Adrenal gland (tissue), 19 donors: ENCODE measurements around the gene PSMB4. TPM values are rescaled to one million over a fixed set of nuclear protein-coding genes. Genes with fewer than 3 reads are reported as not detected.
"Not testable (repeated sequence)": the region's sequence is repeated elsewhere in the genome, so short reads cannot be mapped to it uniquely, and the experiment has no call there.

Experiments used
- DNase-seq, 7 donors: peaks; one replicate each; pipeline ENCODE4 v3.0.0-alpha.2; 2019 to 2020
- H3K27ac ChIP-seq, 5 donors: fragments of 200-600 bp; sonication (generic) in 4 of 5; 1 replicate in 3 of 5; 2 replicates in 2 of 5; pipeline versions ENCODE4 v1.5.1 to v1.8.0; 2016 to 2020; ENCODE audit warnings: mild to moderate bottlenecking in 1 of 5
- H3K27me3 ChIP-seq: fragments of 200-600 bp; 2 replicates; pipeline ENCODE4 v1.8.0; 2021
- H3K36me3 ChIP-seq, 2 donors: fragments of 200-600 bp; replicated peaks in 1 of 2; 1 replicate in 1 of 2; 2 replicates in 1 of 2; pipeline versions ENCODE4 v1.5.1 to v1.8.0; 2018 to 2022
- H3K4me1 ChIP-seq, 2 donors: fragments of 200-600 bp; replicated peaks in 1 of 2; 1 replicate in 1 of 2; 2 replicates in 1 of 2; pipeline versions ENCODE4 v1.5.1 to v1.8.0; 2018 to 2021
- H3K4me3 ChIP-seq, 4 donors: fragments of 200-600 bp; sonication (generic) in 3 of 4; one replicate each; pipeline ENCODE4 v1.5.1; 2016 to 2018
- H3K9me3 ChIP-seq, 3 donors: fragments of 200-600 bp; sonication (generic) in 1 of 3; replicated peaks in 1 of 3; 1 replicate in 2 of 3; 2 replicates in 1 of 3; pipeline versions ENCODE4 v1.5.1 to v1.8.0; 2016 to 2021
- POLR2A ChIP-seq, 2 donors: fragments of 450-650 bp; IDR thresholded peaks; one replicate each; pipeline ENCODE4 v1.6.1; 2017; ENCODE audit warnings: antibody characterized with exemption in 2 of 2, mild to moderate bottlenecking in 2 of 2, moderate library complexity in 1 of 2
- WGBS, 4 donors: extraction: QIAGEN DNeasy Blood & Tissue Kit in 2 of 4; methylation state at CpG; one replicate each; pipeline versions ENCODE4 v1.1.5 to v1.1.7; 2013 to 2017; 5-methylcytosine and 5-hydroxymethylcytosine counted together
- intact Hi-C, 2 donors: fragments of 100-400 bp; cut with DNase I; formaldehyde crosslinking; loops; one replicate each; pipeline versions ENCODE4 v1.14.1 to v1.15.0; 2022 to 2023
- long read RNA-seq, 10 donors: library from polyadenylated mRNA in 3 of 10; unstranded in 2 of 10; stranded (forward) in 1 of 10; transcript quantifications; one replicate each; pipeline ENCODE4 v2.0.0 and lab custom pipeline, GENCODE V29; 2021 to 2026
- polyA plus RNA-seq, 3 donors: library from polyadenylated mRNA; stranded (reverse); fragments of 200-250 nt in 2 of 3; fragments of 350-450 nt in 1 of 3; fragmentation: Illumina TruSeq in 1 of 3; extraction: RNeasy Lipid Tissue Mini Kit (QIAGEN cat#74804) in 1 of 3; gene quantifications; one replicate each; pipeline ENCODE4 v1.2.3, GENCODE V29; 2013 to 2014
- total RNA-seq, 9 donors: library from RNA; depleted of rRNA in 4 of 9; stranded (reverse); fragments of >200 nt in 4 of 9; fragments of 120-200 nt in 1 of 9; fragmentation: NEBNext Ultra II Directional in 1 of 9; extraction: Animal tissue kit (Norgen Biotek cat#: 25700) in 1 of 9; gene quantifications; one replicate each; pipeline versions ENCODE4 v1.1.0 to v1.2.4, GENCODE V29; 2013 to 2023
- TF ChIP-seq, protein P1 (sequence below), 6 experiments: fragments of 450-650 bp in 4 of 6; fragments of 200-600 bp in 2 of 6; sonication (generic) in 1 of 6; IDR thresholded peaks; 1 replicate in 5 of 6; 2 replicates in 1 of 6; pipeline versions ENCODE4 v1.5.1 to v1.8.0; 2016 to 2021; ENCODE audit warnings: antibody characterized with exemption in 6 of 6, mild to moderate bottlenecking in 2 of 6, moderate library complexity in 1 of 6
- donor health status: healthy with polysubstance abuse.
- donor health status: Bipolar disorder and iron deficiency.
- donor health status: DM: yes; HTN: yes; CAD: no.
- donor health status: DM: no; HTN: no; CAD: no.
- donor health status: DM: no; HTN: no; CAD: no.
- donor health status: DM: yes; HTN: yes; CAD: no.

Gene PSMB4
- total RNA-seq (100 to 1,000 TPM; 204 to 634 (median 299) TPM), polyA plus RNA-seq (100 to 1,000 TPM; 364 to 544 (median 406) TPM)
- long read RNA-seq, donor 1, transcript PSMB4-202 (3 exons, 665 nt): minor isoform, 19 of 864 reads
- long read RNA-seq, donor 1, transcript PSMB4-204 (2 exons, 2,067 nt): minor isoform, 67 of 864 reads
- long read RNA-seq, donor 1, transcript PSMB4-206 (3 exons, 986 nt): minor isoform, 28 of 864 reads
- long read RNA-seq, donor 1, transcript PSMB4-201 (7 exons, 964 nt): major isoform, 408 of 864 reads
- long read RNA-seq, donor 1, partial matches to known transcripts: 311 of 864 reads
- long read RNA-seq, donor 1, other reads (novel, unspliced or antisense): 19 of 864 reads
- long read RNA-seq, donor 2, transcript PSMB4-201 (7 exons, 964 nt): major isoform, 180 of 496 reads
- long read RNA-seq, donor 2, transcript PSMB4-204 (2 exons, 2,067 nt): minor isoform, 25 of 496 reads
- long read RNA-seq, donor 2, transcript PSMB4-206 (3 exons, 986 nt): minor isoform, 19 of 496 reads
- long read RNA-seq, donor 2, transcript PSMB4-202 (3 exons, 665 nt): minor isoform, 11 of 496 reads
- long read RNA-seq, donor 2, partial matches to known transcripts: 257 of 496 reads
- long read RNA-seq, donor 2, other reads (novel, unspliced or antisense): 0 of 496 reads
- long read RNA-seq, donor 3, transcript PSMB4-206 (3 exons, 986 nt): minor isoform, 7 of 488 reads
- long read RNA-seq, donor 3, transcript PSMB4-204 (2 exons, 2,067 nt): minor isoform, 15 of 488 reads
- long read RNA-seq, donor 3, transcript PSMB4-201 (7 exons, 964 nt): major isoform, 225 of 488 reads
- long read RNA-seq, donor 3, transcript PSMB4-202 (3 exons, 665 nt): minor isoform, 8 of 488 reads
- long read RNA-seq, donor 3, partial matches to known transcripts: 222 of 488 reads
- long read RNA-seq, donor 3, other reads (novel, unspliced or antisense): 5 of 488 reads
- long read RNA-seq, donor 4, transcript PSMB4-201 (7 exons, 964 nt): major isoform, 107 of 117 reads
- long read RNA-seq, donor 4, partial matches to known transcripts: 1 of 117 reads
- long read RNA-seq, donor 4, other reads (novel, unspliced or antisense): 8 of 117 reads
- long read RNA-seq, donor 5, transcript PSMB4-201 (7 exons, 964 nt): major isoform, 63 of 73 reads
- long read RNA-seq, donor 5, partial matches to known transcripts: 2 of 73 reads
- long read RNA-seq, donor 5, other reads (novel, unspliced or antisense): 7 of 73 reads
- long read RNA-seq, donor 6, transcript PSMB4-201 (7 exons, 964 nt): major isoform, 80 of 92 reads
- long read RNA-seq, donor 6, partial matches to known transcripts: 5 of 92 reads
- long read RNA-seq, donor 6, other reads (novel, unspliced or antisense): 5 of 92 reads
- long read RNA-seq, donor 7, transcript PSMB4-202 (3 exons, 665 nt): minor isoform, 11 of 310 reads
- long read RNA-seq, donor 7, transcript PSMB4-206 (3 exons, 986 nt): minor isoform, 8 of 310 reads
- long read RNA-seq, donor 7, transcript PSMB4-204 (2 exons, 2,067 nt): minor isoform, 17 of 310 reads
- long read RNA-seq, donor 7, transcript PSMB4-201 (7 exons, 964 nt): major isoform, 112 of 310 reads
- long read RNA-seq, donor 7, partial matches to known transcripts: 154 of 310 reads
- long read RNA-seq, donor 7, other reads (novel, unspliced or antisense): 5 of 310 reads
- long read RNA-seq, donor 8, transcript PSMB4-202 (3 exons, 665 nt): minor isoform, 10 of 886 reads
- long read RNA-seq, donor 8, transcript PSMB4-204 (2 exons, 2,067 nt): minor isoform, 37 of 886 reads
- long read RNA-seq, donor 8, transcript PSMB4-206 (3 exons, 986 nt): minor isoform, 11 of 886 reads
- long read RNA-seq, donor 8, transcript PSMB4-201 (7 exons, 964 nt): major isoform, 383 of 886 reads
- long read RNA-seq, donor 8, partial matches to known transcripts: 420 of 886 reads
- long read RNA-seq, donor 8, other reads (novel, unspliced or antisense): 16 of 886 reads
- long read RNA-seq, donor 9, transcript PSMB4-206 (3 exons, 986 nt): minor isoform, 7 of 456 reads
- long read RNA-seq, donor 9, transcript PSMB4-201 (7 exons, 964 nt): major isoform, 173 of 456 reads
- long read RNA-seq, donor 9, transcript PSMB4-202 (3 exons, 665 nt): minor isoform, 21 of 456 reads
- long read RNA-seq, donor 9, transcript PSMB4-204 (2 exons, 2,067 nt): minor isoform, 23 of 456 reads
- long read RNA-seq, donor 9, partial matches to known transcripts: 228 of 456 reads
- long read RNA-seq, donor 9, other reads (novel, unspliced or antisense): 0 of 456 reads
- long read RNA-seq, donor 10, transcript PSMB4-201 (7 exons, 964 nt): major isoform, 165 of 363 reads
- long read RNA-seq, donor 10, transcript PSMB4-204 (2 exons, 2,067 nt): minor isoform, 20 of 363 reads
- long read RNA-seq, donor 10, partial matches to known transcripts: 169 of 363 reads
- long read RNA-seq, donor 10, other reads (novel, unspliced or antisense): 0 of 363 reads

DNA sequence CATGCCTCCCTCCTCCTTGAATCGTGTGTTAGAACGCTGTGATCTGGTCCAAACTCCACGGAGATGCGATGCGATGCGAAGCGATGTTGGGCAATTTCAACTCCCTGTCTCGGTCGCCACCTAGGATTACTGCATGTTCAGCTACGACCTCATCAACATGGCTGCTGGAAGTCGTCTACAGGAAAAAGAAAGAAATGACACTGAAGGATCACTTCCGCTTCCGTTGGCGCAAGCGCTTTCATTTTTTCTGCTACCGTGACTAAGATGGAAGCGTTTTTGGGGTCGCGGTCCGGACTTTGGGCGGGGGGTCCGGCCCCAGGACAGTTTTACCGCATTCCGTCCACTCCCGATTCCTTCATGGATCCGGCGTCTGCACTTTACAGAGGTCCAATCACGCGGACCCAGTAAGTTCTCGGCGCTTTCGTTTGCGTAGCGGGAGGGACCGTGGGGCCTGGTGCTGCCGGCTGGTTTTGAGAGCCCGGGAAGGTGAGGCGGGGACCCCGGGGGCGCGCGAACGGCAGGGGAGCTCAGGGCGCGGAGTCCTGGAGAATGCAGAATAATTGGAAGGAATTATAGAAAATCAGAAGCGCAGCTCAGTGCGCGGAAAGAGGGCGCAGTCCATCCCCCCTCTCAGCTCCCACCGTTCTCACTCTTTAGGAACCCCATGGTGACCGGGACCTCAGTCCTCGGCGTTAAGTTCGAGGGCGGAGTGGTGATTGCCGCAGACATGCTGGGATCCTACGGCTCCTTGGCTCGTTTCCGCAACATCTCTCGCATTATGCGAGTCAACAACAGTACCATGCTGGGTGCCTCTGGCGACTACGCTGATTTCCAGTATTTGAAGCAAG, at the start of gene PSMB4:
TSS of gene PSMB4 (plus strand) at position 250 of the 848 bp plus-strand sequence. CDS start at position 265, 15 bp downstream.
- H3K4me1 ChIP-seq: peaks cover 10 to 15% of the 10 kb centered on the region in 2 donors
- intact Hi-C loops: loop anchor here (10.0 kb wide), 2 partner anchors 95 to 115 kb away; partner anchors contain the start of gene ZNF687 (in 1 of the 2)
- 0 to 1% (median 1%) methylated on average over 48 to 63 of the region's 63 CpGs for WGBS, 4 donors
- H3K27ac ChIP-seq: peak within 1 kb of the TSS; percentile 54 to 93 (median 91)
- no peaks in the 10 kb centered on the region for H3K9me3 ChIP-seq
- DNase-seq: peak; percentile 82 to 96 (median 90)
- H3K4me3 ChIP-seq: peak within 1 kb of the TSS; percentile 69 to 92 (median 80)
- H3K27me3 ChIP-seq: no peaks in the 10 kb centered on the region
- peak in 1 of 2 donors; percentile 75 for TF ChIP-seq POLR2A (IDR thresholded peaks at IDR 0.05)
- TF ChIP-seq, protein P1, sequence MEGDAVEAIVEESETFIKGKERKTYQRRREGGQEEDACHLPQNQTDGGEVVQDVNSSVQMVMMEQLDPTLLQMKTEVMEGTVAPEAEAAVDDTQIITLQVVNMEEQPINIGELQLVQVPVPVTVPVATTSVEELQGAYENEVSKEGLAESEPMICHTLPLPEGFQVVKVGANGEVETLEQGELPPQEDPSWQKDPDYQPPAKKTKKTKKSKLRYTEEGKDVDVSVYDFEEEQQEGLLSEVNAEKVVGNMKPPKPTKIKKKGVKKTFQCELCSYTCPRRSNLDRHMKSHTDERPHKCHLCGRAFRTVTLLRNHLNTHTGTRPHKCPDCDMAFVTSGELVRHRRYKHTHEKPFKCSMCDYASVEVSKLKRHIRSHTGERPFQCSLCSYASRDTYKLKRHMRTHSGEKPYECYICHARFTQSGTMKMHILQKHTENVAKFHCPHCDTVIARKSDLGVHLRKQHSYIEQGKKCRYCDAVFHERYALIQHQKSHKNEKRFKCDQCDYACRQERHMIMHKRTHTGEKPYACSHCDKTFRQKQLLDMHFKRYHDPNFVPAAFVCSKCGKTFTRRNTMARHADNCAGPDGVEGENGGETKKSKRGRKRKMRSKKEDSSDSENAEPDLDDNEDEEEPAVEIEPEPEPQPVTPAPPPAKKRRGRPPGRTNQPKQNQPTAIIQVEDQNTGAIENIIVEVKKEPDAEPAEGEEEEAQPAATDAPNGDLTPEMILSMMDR (IDR thresholded peaks at IDR 0.05): peak in 3 of 6 experiments; percentile 23 to 45 (median 29)
- H3K36me3 ChIP-seq: peaks cover 0 to 34% of the 10 kb centered on the region in 2 donors

DNA sequence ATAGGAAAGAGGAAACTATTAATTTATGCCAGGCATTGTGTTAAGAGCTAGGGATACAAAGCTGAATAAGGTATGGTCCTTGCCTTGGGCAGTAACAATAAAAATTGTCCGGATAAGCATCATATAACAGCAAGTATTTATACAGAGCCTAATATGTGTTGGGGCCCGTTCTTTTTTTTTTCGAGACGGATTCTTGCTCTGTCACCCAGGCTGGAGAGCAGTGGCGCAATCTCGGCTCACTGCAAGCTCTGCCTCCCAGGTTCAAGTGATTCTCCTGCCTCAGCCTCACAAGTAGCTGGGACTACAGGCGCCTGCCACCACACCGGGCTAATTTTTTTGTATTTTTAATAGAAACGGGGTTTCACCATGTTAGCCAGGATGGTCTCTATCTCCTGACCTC, 49.0 kb upstream of the PSMB4 start:
- DNase-seq, H3K9me3 ChIP-seq, H3K27me3 ChIP-seq, H3K36me3 ChIP-seq, H3K4me3 ChIP-seq, intact Hi-C loops, H3K27ac ChIP-seq: not testable (repeated sequence)
- 92 to 95% (median 94%) methylated on average over 9 of the region's 9 CpGs for WGBS, 4 donors
- H3K4me1 ChIP-seq: peaks cover 8 to 14% of the 10 kb centered on the region in 2 donors

DNA sequence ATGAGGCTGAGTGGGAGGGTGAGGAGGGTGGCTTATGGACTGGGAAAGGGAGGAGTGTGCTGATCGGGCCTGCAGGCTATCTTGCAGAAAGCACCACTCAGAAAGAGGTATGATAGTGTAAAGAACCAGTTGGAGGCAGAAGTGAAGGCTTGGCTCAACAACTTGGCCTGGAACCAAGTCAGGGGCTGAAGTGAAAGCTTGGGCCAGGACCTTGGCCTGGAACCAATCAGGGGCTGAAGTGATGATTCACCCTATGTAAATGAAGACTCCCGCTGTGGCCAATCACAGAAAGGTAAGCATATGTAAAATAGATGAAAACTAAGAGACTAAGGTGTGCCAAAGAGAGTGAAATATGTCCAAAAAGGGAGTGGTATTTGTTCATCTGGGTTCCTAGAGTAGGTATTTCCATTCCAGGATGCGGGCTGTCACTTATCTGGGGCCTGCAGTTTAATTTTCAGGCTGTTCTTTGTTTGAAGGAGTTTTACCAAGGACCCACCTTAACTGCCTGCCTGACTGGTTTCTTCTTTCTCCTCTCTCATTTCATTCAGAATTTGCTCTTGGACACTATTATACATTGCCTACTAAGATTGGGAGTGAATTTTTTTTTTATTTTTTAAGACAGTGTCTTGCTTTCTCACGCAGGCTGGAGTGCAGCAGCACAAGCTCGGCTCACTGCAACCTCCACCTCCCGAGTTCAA, 47.2 kb upstream of the PSMB4 start:
- Histone ChIP-seq H3K27ac (no peak overlapping the region), H3K9me3 (no peaks in the 10 kb centered on the region), H3K27me3 (no peaks in the 10 kb centered on the region), H3K36me3 (no peaks in the 10 kb centered on the region), H3K4me3 (no peak overlapping the region), H3K4me1 (peaks cover 0 to 5% of the 10 kb centered on the region in 2 donors)
- 87 to 92% (median 90%) methylated on average over 6 of the region's 6 CpGs for WGBS, 4 donors
- intact Hi-C loops: no loop called here
- DNase-seq: peak in 1 of 7 donors; percentile 46
- no peak for TF ChIP-seq POLR2A (IDR thresholded peaks at IDR 0.05)
- TF ChIP-seq, protein P1 (IDR thresholded peaks at IDR 0.05): no peak
